GM23338 (cell line): ENCODE results near the gene PIK3C2G. TPM values are rescaled to one million over a fixed set of nuclear protein-coding genes. Genes with fewer than 3 reads are reported as not detected.

Source experiments
- ATAC-seq: fragments of 200-7000 bp; cut with Tn5 transposase; 3 replicates; pipeline ENCODE4 v1.9.1; 2020
- DNase-seq: peaks from one replicate; pipeline ENCODE4 v3.0.0-alpha.2; 2015; ENCODE audit warnings: low spot score
- H2AFZ ChIP-seq: fragments of 200-600 bp; sonication (generic); 2 replicates; pipeline ENCODE4 v1.8.0; 2016; ENCODE audit warnings: antibody characterized with exemption, mild to moderate bottlenecking, moderate library complexity
- H3F3A ChIP-seq: fragments of 200-600 bp; sonication (generic); replicated peaks from 2 replicates; pipeline ENCODE4 v1.8.0; 2017; ENCODE audit warnings: antibody characterized with exemption, mixed run types, low read depth
- H3K27ac ChIP-seq: fragments of 200-600 bp; sonication (generic); 2 replicates; pipeline ENCODE4 v1.6.1; 2016; ENCODE audit warnings: low read depth
- H3K27me3 ChIP-seq: fragments of 200-600 bp; sonication (generic); 2 replicates; pipeline ENCODE4 v1.8.0; 2016; ENCODE audit warnings: mild to moderate bottlenecking, mixed run types, moderate library complexity; ENCODE audit not compliant: insufficient read depth
- H3K36me3 ChIP-seq: fragments of 200-600 bp; sonication (generic); 2 replicates; pipeline ENCODE4 v1.8.0; 2016; ENCODE audit warnings: mild to moderate bottlenecking; ENCODE audit not compliant: insufficient read depth
- H3K4me1 ChIP-seq: fragments of 200-600 bp; sonication (generic); 2 replicates; pipeline ENCODE4 v1.8.0; 2016; ENCODE audit warnings: mild to moderate bottlenecking, moderate library complexity; ENCODE audit not compliant: insufficient read depth
- H3K4me2 ChIP-seq: fragments of 200-600 bp; sonication (generic); 2 replicates; pipeline ENCODE4 v1.7.1; 2017; ENCODE audit warnings: mixed run types
- H3K4me3 ChIP-seq: fragments of 200-600 bp; sonication (generic); 2 replicates; pipeline ENCODE4 v1.6.1; 2016; ENCODE audit warnings: mixed run types
- H3K79me2 ChIP-seq: fragments of 200-600 bp; sonication (generic); replicated peaks from 2 replicates; pipeline ENCODE4 v1.8.0; 2017; ENCODE audit warnings: mild to moderate bottlenecking; ENCODE audit not compliant: insufficient read depth
- H3K9me2 ChIP-seq: fragments of 200-600 bp; sonication (generic); 2 replicates; pipeline ENCODE4 v1.8.0; 2017; ENCODE audit not compliant: insufficient read depth
- H4K20me1 ChIP-seq: fragments of 200-600 bp; sonication (generic); replicated peaks from 2 replicates; pipeline ENCODE4 v1.8.0; 2017; ENCODE audit warnings: mild to moderate bottlenecking; ENCODE audit not compliant: insufficient read depth
- H3K27ac Mint-ChIP-seq: 2 replicates; pipeline ENCODE4 v1.8.0; 2020; ENCODE audit warnings: inconsistent platforms, mild to moderate bottlenecking, moderate library complexity, mixed read lengths
- H3K27me3 Mint-ChIP-seq: 3 replicates; pipeline ENCODE4 v1.8.0; 2022; ENCODE audit warnings: low read depth, mild to moderate bottlenecking, moderate library complexity, mixed read lengths, inconsistent platforms; ENCODE audit not compliant: insufficient read depth, poor library complexity
- H3K36me3 Mint-ChIP-seq: 3 replicates; pipeline ENCODE4 v1.8.0; 2021; ENCODE audit warnings: low read depth, mild to moderate bottlenecking, inconsistent platforms, moderate library complexity, mixed read lengths
- H3K4me1 Mint-ChIP-seq: 3 replicates; pipeline ENCODE4 v1.8.0; 2020; ENCODE audit warnings: mild to moderate bottlenecking, inconsistent platforms, mixed read lengths
- H3K4me3 Mint-ChIP-seq: 3 replicates; pipeline ENCODE4 v1.8.0; 2021; ENCODE audit warnings: moderate library complexity, mild to moderate bottlenecking, inconsistent platforms, mixed read lengths
- H3K9me3 Mint-ChIP-seq: 3 replicates; pipeline ENCODE4 v1.8.0; 2020; ENCODE audit warnings: moderate library complexity, mild to moderate bottlenecking, inconsistent platforms, mixed read lengths
- CREB1 ChIP-seq: fragments of 250-450 bp; sonication (Bioruptor Pico); IDR thresholded peaks from 2 replicates; pipeline ENCODE4 v1.5.0; 2020; ENCODE audit warnings: low read depth, mild to moderate bottlenecking, moderate library complexity
- CTCF ChIP-seq, 2 experiments: fragments of 200-600 bp in 1 of 2; sonication (generic) in 1 of 2; conservative IDR thresholded peaks; 2 replicates each; pipeline versions ENCODE4 v1.5.1 to v1.6.1; 2016 to 2017; ENCODE audit warnings: antibody characterized with exemption in 2 of 2, low read depth in 2 of 2, mild to moderate bottlenecking in 2 of 2, moderate library complexity in 1 of 2
- EZH2 ChIP-seq: fragments of 200-600 bp; sonication (generic); IDR thresholded peaks from one replicate; pipeline ENCODE4 v1.8.0; 2017; ENCODE audit warnings: antibody characterized with exemption, mild to moderate bottlenecking, low read depth; ENCODE audit not compliant: unreplicated experiment
- EZH2phosphoT487 ChIP-seq: fragments of 200-600 bp; sonication (generic); IDR thresholded peaks from one replicate; pipeline ENCODE4 v1.8.1; 2018; ENCODE audit warnings: antibody characterized with exemption; ENCODE audit not compliant: unreplicated experiment
- JUNB ChIP-seq: IDR thresholded peaks from one replicate; pipeline ENCODE4 v1.6.1; 2016; ENCODE audit warnings: antibody characterized with exemption; ENCODE audit not compliant: unreplicated experiment
- NANOG ChIP-seq: IDR thresholded peaks from 2 replicates; pipeline ENCODE4 v1.6.1; 2016; ENCODE audit warnings: antibody characterized with exemption, borderline replicate concordance
- POLR2AphosphoS5 ChIP-seq: IDR thresholded peaks from 2 replicates; pipeline ENCODE4 v1.6.1; 2016; ENCODE audit warnings: antibody characterized with exemption, low read depth
- REST ChIP-seq: IDR thresholded peaks from one replicate; pipeline ENCODE4 v1.6.1; 2018; ENCODE audit warnings: antibody characterized with exemption; ENCODE audit not compliant: unreplicated experiment
- STAT1 ChIP-seq: IDR thresholded peaks from one replicate; pipeline ENCODE4 v1.6.1; 2016; ENCODE audit warnings: antibody characterized with exemption; ENCODE audit not compliant: unreplicated experiment
- ZNF114 ChIP-seq: fragments of 250-450 bp; sonication (Bioruptor Pico); IDR thresholded peaks from 2 replicates; pipeline ENCODE4 v1.5.0; 2020; ENCODE audit warnings: mild to moderate bottlenecking, moderate library complexity
- ZNF331 ChIP-seq: fragments of 250-450 bp; sonication (Bioruptor Pico); IDR thresholded peaks from 2 replicates; pipeline ENCODE4 v1.5.0; 2020; ENCODE audit warnings: low read depth, mild to moderate bottlenecking, moderate library complexity
- ZNF462 ChIP-seq: fragments of 250-450 bp; sonication (Bioruptor Pico); IDR thresholded peaks from 2 replicates; pipeline ENCODE4 v1.5.0; 2020; ENCODE audit warnings: mild to moderate bottlenecking, moderate library complexity
- polyA plus RNA-seq: library from polyadenylated mRNA; unstranded; fragments of >200 nt; fragmentation: Nextera tagmentation; extraction: Ambion mirVana; gene quantifications from 2 replicates; pipeline ENCODE4 v1.2.1, GENCODE V29; 2016
- total RNA-seq: library from RNA; depleted of rRNA; stranded (reverse); fragments of >200 nt; shearing (Covaris generic); gene quantifications from 2 replicates; pipeline ENCODE4 v1.2.3, GENCODE V29; 2014
- TF ChIP-seq, protein P1 (sequence below): IDR thresholded peaks from 2 replicates; pipeline ENCODE4 v1.6.1; 2016; ENCODE audit warnings: antibody characterized with exemption

PIK3C2G gene
- total and polyA plus RNA-seq, 2 experiments from 2014 or later = not detected

- Histone ChIP-seq H3K27me3 (no peaks in the 10 kb centered on the region), H3K27ac (no peak overlapping the region), H3K4me2 (no peak overlapping the region), H3K9me2 (no peaks in the 10 kb centered on the region), H3K36me3 (no peaks in the 10 kb centered on the region), H3K4me3 (no peak overlapping the region), H4K20me1 (no peaks in the 10 kb centered on the region), H3F3A (no peaks in the 10 kb centered on the region), H3K4me1 (peaks cover 38% of the 10 kb centered on the region), H3K79me2 (no peaks in the 10 kb centered on the region), H2AFZ (no peak overlapping the region)
- Mint-ChIP-seq H3K27me3 (no peaks in the 10 kb centered on the region), H3K9me3 (peaks cover 3% of the 10 kb centered on the region; the same call in 2 of the 3 replicates), H3K27ac (no peak overlapping the region), H3K36me3 (peaks cover 6% of the 10 kb centered on the region; the same call in 2 of the 3 replicates), H3K4me1 (peaks cover 39% of the 10 kb centered on the region), H3K4me3 (no peak overlapping the region)
- DNase-seq (no peak), ATAC-seq (no peak)
- TF ChIP-seq ZNF114 (CRISPR knock-in tag) (no peak), EZH2phosphoT487 (no peak), REST (no peak), JUNB (no peak), CTCF (conservative IDR thresholded peaks at IDR 0.05; ENCODE audit: low read depth in 2 of 2) (no peak), STAT1 (no peak), ZNF331 (CRISPR knock-in tag) (no peak), EZH2 (no peak), CREB1 (CRISPR knock-in tag) (no peak), ZNF462 (CRISPR knock-in tag) (no peak), POLR2AphosphoS5 (no peak), NANOG (no peak)
- TF ChIP-seq, protein P1, sequence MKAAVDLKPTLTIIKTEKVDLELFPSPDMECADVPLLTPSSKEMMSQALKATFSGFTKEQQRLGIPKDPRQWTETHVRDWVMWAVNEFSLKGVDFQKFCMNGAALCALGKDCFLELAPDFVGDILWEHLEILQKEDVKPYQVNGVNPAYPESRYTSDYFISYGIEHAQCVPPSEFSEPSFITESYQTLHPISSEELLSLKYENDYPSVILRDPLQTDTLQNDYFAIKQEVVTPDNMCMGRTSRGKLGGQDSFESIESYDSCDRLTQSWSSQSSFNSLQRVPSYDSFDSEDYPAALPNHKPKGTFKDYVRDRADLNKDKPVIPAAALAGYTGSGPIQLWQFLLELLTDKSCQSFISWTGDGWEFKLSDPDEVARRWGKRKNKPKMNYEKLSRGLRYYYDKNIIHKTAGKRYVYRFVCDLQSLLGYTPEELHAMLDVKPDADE = no peak
Observed at GRCh38 chr12:18457362-18457761, 196.0 kb downstream of the PIK3C2G start.
